ENCODE results near the gene ARHGEF25. TPM values are rescaled to one million over a fixed set of nuclear protein-coding genes. Genes with fewer than 3 reads are reported as not detected.
"Not testable (repeated sequence)": the region's sequence is repeated elsewhere in the genome, so short reads cannot be mapped to it uniquely, and the experiment has no call there.

Gene ARHGEF25
- polyA plus RNA-seq, 3 donors = 29.8 to 37.5 (median 36.4) TPM

GRCh38 chr12:57617942-57618341 is 6.7 kb downstream of the ARHGEF25 start:
- no peak for DNase-seq (ENCODE audit: extremely low read depth in 1 of 11, low read depth in 9 of 11, low spot score in 4 of 11)

GRCh38 chr12:57618431-57618830 is 7.2 kb downstream of the ARHGEF25 start:
- DNase-seq (ENCODE audit: extremely low read depth in 1 of 11, low read depth in 9 of 11, low spot score in 4 of 11) = not testable (repeated sequence)

GRCh38 chr12:57618966-57619433 is 7.8 kb downstream of the ARHGEF25 start:
- no peak for DNase-seq (ENCODE audit: extremely low read depth in 1 of 11, low read depth in 9 of 11, low spot score in 4 of 11)

GRCh38 chr12:57619434-57620244 is 8.4 kb downstream of the ARHGEF25 start:
- no peak for DNase-seq (ENCODE audit: extremely low read depth in 1 of 11, low read depth in 9 of 11, low spot score in 4 of 11)

GRCh38 chr12:57620245-57620935 is 9.2 kb downstream of the ARHGEF25 start:
- DNase-seq (ENCODE audit: extremely low read depth in 1 of 11, low read depth in 9 of 11, low spot score in 4 of 11) = no peak

- DNase-seq (ENCODE audit: extremely low read depth in 1 of 11, low read depth in 9 of 11, low spot score in 4 of 11) = no peak
These were observed 9.8 kb downstream of the ARHGEF25 start for GRCh38 chr12:57620936-57621496.

GRCh38 chr12:57621497-57622292 is 10.5 kb downstream of the ARHGEF25 start:
- no peak for DNase-seq (ENCODE audit: extremely low read depth in 1 of 11, low read depth in 9 of 11, low spot score in 4 of 11)

- DNase-seq (ENCODE audit: extremely low read depth in 1 of 11, low read depth in 9 of 11, low spot score in 4 of 11) = no peak
These were observed 11.3 kb downstream of the ARHGEF25 start for GRCh38 chr12:57622293-57623245.

- DNase-seq (ENCODE audit: extremely low read depth in 1 of 11, low read depth in 9 of 11, low spot score in 4 of 11) = no peak
These were observed 12.2 kb downstream of the ARHGEF25 start for GRCh38 chr12:57623385-57623784.

GRCh38 chr12:57623811-57624390 is 12.7 kb downstream of the ARHGEF25 start:
- no peak for DNase-seq (ENCODE audit: extremely low read depth in 1 of 11, low read depth in 9 of 11, low spot score in 4 of 11)

- DNase-seq (ENCODE audit: extremely low read depth in 1 of 11, low read depth in 9 of 11, low spot score in 4 of 11) = no peak
These were observed 13.4 kb downstream of the ARHGEF25 start for GRCh38 chr12:57624441-57625220.

- DNase-seq (ENCODE audit: extremely low read depth in 1 of 11, low read depth in 9 of 11, low spot score in 4 of 11) = no peak
These were observed 14.2 kb downstream of the ARHGEF25 start for GRCh38 chr12:57625261-57626032.

- no peak for DNase-seq (ENCODE audit: extremely low read depth in 1 of 11, low read depth in 9 of 11, low spot score in 4 of 11)
These were observed 15.1 kb downstream of the ARHGEF25 start for GRCh38 chr12:57626111-57626920.

GRCh38 chr12:57626921-57627445 is 15.7 kb downstream of the ARHGEF25 start:
- no peak for DNase-seq (ENCODE audit: extremely low read depth in 1 of 11, low read depth in 9 of 11, low spot score in 4 of 11)

GRCh38 chr12:57627501-57628279 is 16.5 kb downstream of the ARHGEF25 start:
- DNase-seq (ENCODE audit: extremely low read depth in 1 of 11, low read depth in 9 of 11, low spot score in 4 of 11) = no peak

Measured in renal cortex interstitium (tissue), 11 donors.